K562 (cell line): ENCODE data around the gene AIRE. TPM values are rescaled to one million over a fixed set of nuclear protein-coding genes. Genes with fewer than 3 reads are reported as not detected.

Experiments
- ATAC-seq: fragments of 200-7000 bp; cut with Tn5 transposase; 3 replicates; pipeline ENCODE4 v1.9.1; 2020; ENCODE audit warnings: moderate library complexity
- BruUV-seq: library from RNA; stranded (reverse); fragments of 400-500 nt; replicated peaks from 2 replicates; lab custom pipeline; 2021; lab: Mats Ljungman, UMichigan
- CTCF ChIA-PET: fragments of 300-600 bp; formaldehyde crosslinking; extraction: SDS; loops from one replicate; lab custom pipeline; 2021; ENCODE audit warnings: low intra/inter-chr PET ratio; lab: Yijun Ruan, JAX
- POLR2A ChIA-PET: fragments of 300-600, 350-650 bp; sonication (Branson Sonifier 250); formaldehyde crosslinking; extraction: SDS; loops from one replicate; lab custom pipeline; 2021; ENCODE audit warnings: antibody characterized with exemption, inconsistent platforms; lab: Yijun Ruan, JAX
- DNase-seq, 4 experiments: peaks; one replicate each; pipeline versions ENCODE4 v3.0.0 to v3.0.0-alpha.2; 2011 to 2018; ENCODE audit warnings: low spot score in 3 of 4, mixed read lengths in 3 of 4; ENCODE audit errors: extremely low read depth in 1 of 4
- FAIRE-seq: peaks from 2 replicates; lab custom pipeline; 2011; peaks lifted over from hg19 to GRCh38; lab: Jason Lieb, UNC
- H2AFZ ChIP-seq: 2 replicates; pipeline ENCODE4 v1.6.0; 2011; ENCODE audit warnings: low read depth, low read length, control low read depth, inconsistent platforms
- H3K27ac ChIP-seq: fragments of 200-600 bp; 3 replicates; pipeline ENCODE4 v1.8.0; 2011; ENCODE audit warnings: low read depth, mild to moderate bottlenecking, control low read depth, inconsistent platforms, low read length, moderate library complexity, mixed read lengths; ENCODE audit errors: extremely low read depth
- H3K27me3 ChIP-seq, 2 experiments: fragments of 300-600 bp in 1 of 2; 2 replicates in 1 of 2; 3 replicates in 1 of 2; pipeline versions ENCODE4 v1.6.0 to v1.8.0; 2011; ENCODE audit warnings: inconsistent platforms in 2 of 2, low read length in 2 of 2, mild to moderate bottlenecking in 1 of 2, mixed read lengths in 1 of 2, moderate library complexity in 1 of 2; ENCODE audit not compliant: control insufficient read depth in 2 of 2, insufficient read depth in 2 of 2
- H3K36me3 ChIP-seq: fragments of 300-600 bp; 3 replicates; pipeline ENCODE4 v1.8.0; 2011; ENCODE audit warnings: mild to moderate bottlenecking, low read length, inconsistent platforms; ENCODE audit not compliant: control insufficient read depth, insufficient read depth
- H3K4me1 ChIP-seq, 2 experiments: fragments of 200-600 bp in 1 of 2; replicated peaks in 1 of 2; 2 replicates in 1 of 2; 3 replicates in 1 of 2; pipeline versions ENCODE4 v1.5.1 to v1.8.0; 2011; ENCODE audit warnings: inconsistent platforms in 2 of 2, low read length in 2 of 2, mild to moderate bottlenecking in 1 of 2, mixed read lengths in 1 of 2, moderate library complexity in 1 of 2; ENCODE audit not compliant: control insufficient read depth in 2 of 2, insufficient read depth in 2 of 2
- H3K4me2 ChIP-seq: 2 replicates; pipeline ENCODE4 v1.6.1; 2011; ENCODE audit warnings: low read length, control low read depth, inconsistent platforms, mixed read lengths; ENCODE audit not compliant: insufficient read depth
- H3K4me3 ChIP-seq: fragments of 200-600 bp; sonication (generic), shearing (Covaris generic); 2 replicates; pipeline ENCODE4 v1.5.1; 2016; ENCODE audit warnings: control low read depth, inconsistent platforms
- H3K79me2 ChIP-seq: fragments of 200-600 bp; 3 replicates; pipeline ENCODE4 v1.8.0; 2011; ENCODE audit warnings: low read length, inconsistent platforms; ENCODE audit not compliant: control insufficient read depth, insufficient read depth
- H3K9ac ChIP-seq, 2 experiments: 2 replicates each; pipeline versions ENCODE4 v1.6.0 to v1.6.1; 2011; ENCODE audit warnings: low read depth in 2 of 2, low read length in 2 of 2, control low read depth in 1 of 2, inconsistent platforms in 1 of 2, mild to moderate bottlenecking in 1 of 2, mixed read lengths in 1 of 2; ENCODE audit not compliant: insufficient read depth in 1 of 2
- H3K9me1 ChIP-seq: one replicate; pipeline ENCODE4 v1.6.0; 2011; ENCODE audit warnings: inconsistent platforms, mild to moderate bottlenecking, low read length, moderate library complexity; ENCODE audit not compliant: control insufficient read depth, insufficient read depth
- H3K9me3 ChIP-seq: replicated peaks from 2 replicates; pipeline ENCODE4 v1.5.1; 2011; ENCODE audit warnings: low read depth, low read length, inconsistent platforms; ENCODE audit not compliant: control insufficient read depth, insufficient read depth
- H4K20me1 ChIP-seq: replicated peaks from 2 replicates; pipeline ENCODE4 v1.6.1; 2011; ENCODE audit warnings: low read length, inconsistent platforms, mixed read lengths; ENCODE audit not compliant: control insufficient read depth, insufficient read depth
- GABPB2 ChIP-seq: fragments of 250-450 bp; sonication (Bioruptor Pico); conservative IDR thresholded peaks from 2 replicates; pipeline ENCODE4 v1.5.1; 2021; ENCODE audit warnings: mild to moderate bottlenecking
- HMGN3 ChIP-seq: IDR thresholded peaks from 2 replicates; pipeline ENCODE4 v1.6.1; 2011; ENCODE audit warnings: borderline replicate concordance, low read depth, mild to moderate bottlenecking, mixed read lengths, low read length; ENCODE audit not compliant: insufficient read length; ENCODE audit errors: extremely low read depth
- LARP7 ChIP-seq: fragments of 450-650 bp; IDR thresholded peaks from 2 replicates; pipeline ENCODE4 v1.6.1; 2016
- MIER1 ChIP-seq: fragments of 450-650 bp; IDR thresholded peaks from 2 replicates; pipeline ENCODE4 v1.6.1; 2016; ENCODE audit warnings: antibody characterized with exemption, mild to moderate bottlenecking, low read depth
- NCOR1 ChIP-seq: fragments of 450-650 bp; IDR thresholded peaks from 2 replicates; pipeline ENCODE4 v1.6.1; 2016; ENCODE audit warnings: mild to moderate bottlenecking, moderate library complexity
- NR1H2 ChIP-seq: sonication (generic); formaldehyde crosslinking; IDR thresholded peaks from 2 replicates; pipeline ENCODE4 v1.4.0; 2020; ENCODE audit warnings: mild to moderate bottlenecking, missing genetic modification reagents
- POLR2AphosphoS2 ChIP-seq: IDR thresholded peaks from 2 replicates; pipeline ENCODE4 v1.6.1; 2012; ENCODE audit warnings: low read length, improper control_type of control experiment
- POLR2G ChIP-seq: fragments of 200-400 bp; formaldehyde crosslinking; IDR thresholded peaks from 2 replicates; pipeline ENCODE4 v1.6.1; 2017; ENCODE audit warnings: low read depth, mild to moderate bottlenecking, antibody characterized with exemption, low read length, moderate library complexity
- WGBS: fragments of 100-300 bp; shearing (Covaris generic); methylation state at CpG from one replicate; pipeline ENCODE4 v1.1.6; 2016; ENCODE audit warnings: low coverage, mixed read lengths; ENCODE audit not compliant: insufficient coverage; ENCODE audit errors: missing lambda C conversion rate; 5-methylcytosine and 5-hydroxymethylcytosine counted together
- in situ Hi-C: fragments of 300-500 bp; cut with MboI; formaldehyde crosslinking; loops from 4 replicates; pipeline ENCODE4 v1.15.0; 2018; ENCODE audit warnings: inconsistent platforms, mixed read lengths
- intact Hi-C: fragments of 100-400 bp; cut with micrococcal nuclease; formaldehyde crosslinking; loops from 2 replicates; pipeline ENCODE4 v1.14.2; 2022
- polyA plus RNA-seq, 8 experiments: library from polyadenylated mRNA; depleted of rRNA in 4 of 8; stranded (reverse) in 5 of 8; unstranded in 3 of 8; fragments of >200 nt; fragmentation: Nextera tagmentation in 2 of 8; fragmentation: Illumina TruSeq in 1 of 8; extraction: Ambion mirVana in 2 of 8; extraction: Trizol in 1 of 8; gene quantifications; 2 replicates each; pipeline versions ENCODE4 v1.2.1 to v1.2.3, GENCODE V29; 2011 to 2014; ENCODE audit warnings: inconsistent platforms in 1 of 8, missing spikeins in 1 of 8
- total RNA-seq, 7 experiments: library from RNA; depleted of rRNA in 6 of 7; stranded (reverse); fragments of >200 nt in 6 of 7; fragmentation: Illumina TruSeq in 2 of 7; extraction: Trizol in 2 of 7; gene quantifications; 2 replicates each; pipeline versions ENCODE4 v1.2.1 to v1.2.3, GENCODE V29; 2011 to 2021; ENCODE audit warnings: low replicate concordance in 1 of 7
- TF ChIP-seq, protein P1 (sequence below), 2 experiments: fragments of 450-650 bp; IDR thresholded peaks; 2 replicates each; pipeline ENCODE4 v1.6.1; 2018; ENCODE audit warnings: mild to moderate bottlenecking in 2 of 2, low read depth in 1 of 2; ENCODE audit not compliant: partially characterized antibody in 2 of 2
- TF ChIP-seq, protein P2 (sequence below): fragments of 250-450 bp; sonication (Bioruptor Pico); IDR thresholded peaks from 2 replicates; pipeline ENCODE4 v1.6.1; 2021; ENCODE audit warnings: mild to moderate bottlenecking

The AIRE gene
- total and polyA plus RNA-seq, 9 of the 15 experiments (the other 6 are each of a cell fraction or from before 2014, with no cell fraction given): 0.01 TPM; not detected in 8

DNA sequence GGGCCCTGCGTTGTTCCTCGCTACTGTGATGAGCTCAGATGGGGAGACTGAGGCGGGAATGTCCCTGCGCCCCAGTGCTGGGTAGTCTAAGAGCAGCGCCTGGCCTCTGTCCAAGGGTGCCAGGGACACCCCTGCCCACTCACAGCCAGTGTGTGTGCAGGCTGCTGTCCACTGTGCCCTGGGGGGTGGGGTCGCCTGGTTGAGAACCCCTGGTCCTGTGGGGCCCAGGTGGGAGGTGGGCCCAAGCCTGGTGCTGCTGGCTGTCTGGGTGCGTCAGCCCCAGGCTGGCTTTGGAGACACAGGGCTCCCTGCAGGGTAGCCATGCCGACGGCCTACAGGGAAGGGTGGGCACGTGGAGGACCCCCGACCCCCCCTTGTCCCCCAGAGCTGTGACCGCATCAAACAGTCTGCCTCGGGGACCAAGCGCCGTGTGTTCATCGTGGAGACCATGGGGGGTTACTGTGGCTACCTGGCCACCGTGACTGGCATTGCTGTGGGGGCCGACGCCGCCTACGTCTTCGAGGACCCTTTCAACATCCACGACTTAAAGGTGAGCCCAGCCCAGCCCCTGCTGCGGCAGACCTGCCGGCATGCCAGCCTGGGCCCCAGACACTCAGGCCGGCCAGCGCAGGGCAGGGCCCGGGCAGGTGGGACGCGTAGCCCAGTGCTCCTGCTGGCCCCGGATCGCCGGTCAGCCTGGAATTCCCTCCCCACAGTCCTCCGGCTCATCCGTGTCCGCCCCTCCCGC lies 38.6 kb downstream of the AIRE start:
- Histone ChIP-seq H3K27ac (no peak overlapping the region), H3K9ac (no peak overlapping the region), H4K20me1 (peaks cover 15% of the 10 kb centered on the region), H3K36me3 (peaks cover 71% of the 10 kb centered on the region; the same call in 1 of the 3 replicates), H2AFZ (no peak overlapping the region), H3K4me3 (no peak overlapping the region), H3K4me2 (no peak overlapping the region), H3K79me2 (no peaks in the 10 kb centered on the region), H3K27me3 (no peaks in the 10 kb centered on the region), H3K9me1 (peaks cover 4% of the 10 kb centered on the region), H3K9me3 (no peaks in the 10 kb centered on the region), H3K4me1 (peaks cover 0 to 35% of the 10 kb centered on the region in 2 experiments; a peak in 1 of 5 replicates)
- 93% methylated on average over 37 of the region's 37 CpGs for WGBS
- no peak for ATAC-seq
- CTCF ChIA-PET: no interaction called here
- intact Hi-C loops (no loop called here), in situ Hi-C loops (no loop called here)
- POLR2A ChIA-PET: interaction anchor here (1.0 to 2.3 kb wide), 4 partner anchors 9 to 14 kb away, joined by 3 to 11 read pairs (median 4); partner anchors contain the start of gene CFAP410
- no peak for TF ChIP-seq NR1H2
- TF ChIP-seq POLR2G: peak; percentile 47
- BruUV-seq: no TSS peak
- no peak for FAIRE-seq
- no peak for DNase-seq

DNA sequence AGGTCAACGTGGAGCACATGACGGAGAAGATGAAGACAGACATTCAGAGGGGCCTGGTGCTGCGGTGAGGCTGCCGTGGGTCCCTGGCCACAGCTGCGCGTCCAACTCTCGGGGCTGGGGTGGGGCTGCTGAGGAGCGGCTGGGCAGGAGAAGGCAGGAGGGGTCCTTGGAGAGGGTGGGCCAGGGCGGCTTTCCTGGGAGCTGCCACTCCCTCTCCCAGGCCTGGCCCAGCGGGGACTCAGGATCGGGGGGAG lies 39.1 kb downstream of the AIRE start:
- CTCF ChIA-PET: no interaction called here
- TF ChIP-seq NCOR1: no peak
- TF ChIP-seq HMGN3: no peak
- TF ChIP-seq MIER1: no peak
- no peak for TF ChIP-seq GABPB2
- TF ChIP-seq POLR2AphosphoS2: no peak
- TF ChIP-seq, protein P1, sequence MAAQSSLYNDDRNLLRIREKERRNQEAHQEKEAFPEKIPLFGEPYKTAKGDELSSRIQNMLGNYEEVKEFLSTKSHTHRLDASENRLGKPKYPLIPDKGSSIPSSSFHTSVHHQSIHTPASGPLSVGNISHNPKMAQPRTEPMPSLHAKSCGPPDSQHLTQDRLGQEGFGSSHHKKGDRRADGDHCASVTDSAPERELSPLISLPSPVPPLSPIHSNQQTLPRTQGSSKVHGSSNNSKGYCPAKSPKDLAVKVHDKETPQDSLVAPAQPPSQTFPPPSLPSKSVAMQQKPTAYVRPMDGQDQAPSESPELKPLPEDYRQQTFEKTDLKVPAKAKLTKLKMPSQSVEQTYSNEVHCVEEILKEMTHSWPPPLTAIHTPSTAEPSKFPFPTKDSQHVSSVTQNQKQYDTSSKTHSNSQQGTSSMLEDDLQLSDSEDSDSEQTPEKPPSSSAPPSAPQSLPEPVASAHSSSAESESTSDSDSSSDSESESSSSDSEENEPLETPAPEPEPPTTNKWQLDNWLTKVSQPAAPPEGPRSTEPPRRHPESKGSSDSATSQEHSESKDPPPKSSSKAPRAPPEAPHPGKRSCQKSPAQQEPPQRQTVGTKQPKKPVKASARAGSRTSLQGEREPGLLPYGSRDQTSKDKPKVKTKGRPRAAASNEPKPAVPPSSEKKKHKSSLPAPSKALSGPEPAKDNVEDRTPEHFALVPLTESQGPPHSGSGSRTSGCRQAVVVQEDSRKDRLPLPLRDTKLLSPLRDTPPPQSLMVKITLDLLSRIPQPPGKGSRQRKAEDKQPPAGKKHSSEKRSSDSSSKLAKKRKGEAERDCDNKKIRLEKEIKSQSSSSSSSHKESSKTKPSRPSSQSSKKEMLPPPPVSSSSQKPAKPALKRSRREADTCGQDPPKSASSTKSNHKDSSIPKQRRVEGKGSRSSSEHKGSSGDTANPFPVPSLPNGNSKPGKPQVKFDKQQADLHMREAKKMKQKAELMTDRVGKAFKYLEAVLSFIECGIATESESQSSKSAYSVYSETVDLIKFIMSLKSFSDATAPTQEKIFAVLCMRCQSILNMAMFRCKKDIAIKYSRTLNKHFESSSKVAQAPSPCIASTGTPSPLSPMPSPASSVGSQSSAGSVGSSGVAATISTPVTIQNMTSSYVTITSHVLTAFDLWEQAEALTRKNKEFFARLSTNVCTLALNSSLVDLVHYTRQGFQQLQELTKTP (IDR thresholded peaks at IDR 0.05; ENCODE audit: low read depth in 1 of 2, partially characterized antibody in 2 of 2): no peak
- TF ChIP-seq LARP7: no peak
- TF ChIP-seq, protein P2, sequence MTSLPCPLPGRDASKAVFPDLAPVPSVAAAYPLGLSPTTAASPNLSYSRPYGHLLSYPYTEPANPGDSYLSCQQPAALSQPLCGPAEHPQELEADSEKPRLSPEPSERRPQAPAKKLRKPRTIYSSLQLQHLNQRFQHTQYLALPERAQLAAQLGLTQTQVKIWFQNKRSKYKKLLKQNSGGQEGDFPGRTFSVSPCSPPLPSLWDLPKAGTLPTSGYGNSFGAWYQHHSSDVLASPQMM (CRISPR knock-in tag): no peak

More for the DNA sequence above, 39.1 kb downstream of the AIRE start:
- peaks cover 4% of the 10 kb centered on the region for H3K9me1 ChIP-seq
- H3K36me3 ChIP-seq: peaks cover 66% of the 10 kb centered on the region; the same call in 1 of the 3 replicates
- 91% methylated on average over 9 of the region's 11 CpGs for WGBS
- no peak overlapping the region for H3K27ac ChIP-seq
- H3K79me2 ChIP-seq: no peaks in the 10 kb centered on the region
- H2AFZ ChIP-seq: no peak overlapping the region
- POLR2A ChIA-PET: interaction anchor here (1.6 to 2.3 kb wide), 2 partner anchors 9 to 14 kb away, joined by 4 to 11 read pairs; partner anchors contain the start of gene CFAP410
- intact Hi-C loops: no loop called here
- DNase-seq (no peak), ATAC-seq (no peak), FAIRE-seq (no peak)
- no peak overlapping the region for H3K9ac ChIP-seq
- no peak overlapping the region for H3K4me3 ChIP-seq
- no peaks in the 10 kb centered on the region for H3K9me3 ChIP-seq
- peaks cover 15% of the 10 kb centered on the region for H4K20me1 ChIP-seq
- in situ Hi-C loops: no loop called here
- no TSS peak for BruUV-seq
- no peak overlapping the region for H3K4me2 ChIP-seq
- peaks cover 0 to 30% of the 10 kb centered on the region in 2 experiments; a peak in 1 of 5 replicates for H3K4me1 ChIP-seq
- H3K27me3 ChIP-seq: no peaks in the 10 kb centered on the region
